ENCODE measurements around the gene PCDHA5.

The PCDHA5 gene

GRCh38 chr5:140868721-140869554, 47.5 kb downstream of the PCDHA5 start, which contains the start of gene PCDHA11:
Gene PCDHA11, plus strand, starts transcription at chr5:140868957. Its CDS starts 147 bp downstream, at chr5:140869104.
- no peak for DNase-seq

- no peak for DNase-seq
These were observed 48.1 kb downstream of the PCDHA5 start for GRCh38 chr5:140869555-140869886.

- no peak for DNase-seq
These were observed 49.1 kb downstream of the PCDHA5 start for GRCh38 chr5:140870221-140871201.

Data from NCI-H2081 treated with DMSO at 0.1 percent for 48 hours (cell line).